Measurements from ENCODE around the gene WDFY2. TPM values are rescaled to one million over a fixed set of nuclear protein-coding genes. Genes with fewer than 3 reads are reported as not detected.

WDFY2 gene
- total RNA-seq, 1 experiment from 2014 or later: 4.1 TPM

DNA sequence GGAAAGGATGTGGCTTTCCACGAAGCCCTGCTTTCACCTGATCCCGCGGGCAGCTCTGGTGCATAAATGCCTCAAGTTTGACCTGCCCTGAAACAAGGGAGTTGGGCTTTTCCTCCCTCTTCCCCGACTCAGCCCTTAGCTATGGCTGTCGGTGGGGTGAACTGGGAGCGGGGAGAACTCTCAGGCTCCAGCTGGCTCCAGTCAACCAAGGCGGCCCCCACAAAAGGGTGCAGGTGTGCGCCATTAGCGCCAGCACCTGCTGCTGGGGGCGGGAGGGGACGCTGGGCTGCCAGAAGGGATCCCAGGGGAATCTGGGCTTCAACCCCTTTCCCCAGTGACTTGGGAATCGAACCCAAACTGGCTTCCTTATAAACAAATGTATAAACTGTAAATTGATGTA, 226.8 kb downstream of the WDFY2 start:
- Histone ChIP-seq H3K27ac (ENCODE audit: low read length) (no peak overlapping the region), H3K27me3 (ENCODE audit: low read length) (no peaks in the 10 kb centered on the region), H3F3A (ENCODE audit: low read length, unreplicated experiment) (no peaks in the 10 kb centered on the region), H4K20me1 (ENCODE audit: low read length) (no peaks in the 10 kb centered on the region), H3K4me3 (ENCODE audit: low read length) (no peak overlapping the region), H3K79me2 (ENCODE audit: low read length) (no peaks in the 10 kb centered on the region), H3K4me2 (ENCODE audit: low read length) (no peak overlapping the region), H3K9ac (ENCODE audit: low read length) (no peak overlapping the region), H3K36me3 (ENCODE audit: low read depth, low read length) (no peaks in the 10 kb centered on the region), H3K9me2 (replicated peaks; ENCODE audit: low read length) (no peaks in the 10 kb centered on the region), H2AFZ (ENCODE audit: low read length) (no peak overlapping the region), H3K4me1 (ENCODE audit: insufficient read depth, low read length) (peaks cover 6% of the 10 kb centered on the region; the same call in 1 of the 2 replicates), H3K9me3 (ENCODE audit: low read length) (no peaks in the 10 kb centered on the region)
- POLR2A ChIA-PET (ENCODE audit: unreplicated experiment): no interaction called here
- CTCF ChIA-PET: no interaction called here
- BruUV-seq (replicated peaks): no TSS peak
- TF ChIP-seq EZH2 (IDR thresholded peaks at IDR 0.05; ENCODE audit: low read length, unreplicated experiment) (no peak), EZH2phosphoT487 (IDR thresholded peaks at IDR 0.05; ENCODE audit: borderline replicate concordance, low read length) (no peak)
- TF ChIP-seq, protein P1, sequence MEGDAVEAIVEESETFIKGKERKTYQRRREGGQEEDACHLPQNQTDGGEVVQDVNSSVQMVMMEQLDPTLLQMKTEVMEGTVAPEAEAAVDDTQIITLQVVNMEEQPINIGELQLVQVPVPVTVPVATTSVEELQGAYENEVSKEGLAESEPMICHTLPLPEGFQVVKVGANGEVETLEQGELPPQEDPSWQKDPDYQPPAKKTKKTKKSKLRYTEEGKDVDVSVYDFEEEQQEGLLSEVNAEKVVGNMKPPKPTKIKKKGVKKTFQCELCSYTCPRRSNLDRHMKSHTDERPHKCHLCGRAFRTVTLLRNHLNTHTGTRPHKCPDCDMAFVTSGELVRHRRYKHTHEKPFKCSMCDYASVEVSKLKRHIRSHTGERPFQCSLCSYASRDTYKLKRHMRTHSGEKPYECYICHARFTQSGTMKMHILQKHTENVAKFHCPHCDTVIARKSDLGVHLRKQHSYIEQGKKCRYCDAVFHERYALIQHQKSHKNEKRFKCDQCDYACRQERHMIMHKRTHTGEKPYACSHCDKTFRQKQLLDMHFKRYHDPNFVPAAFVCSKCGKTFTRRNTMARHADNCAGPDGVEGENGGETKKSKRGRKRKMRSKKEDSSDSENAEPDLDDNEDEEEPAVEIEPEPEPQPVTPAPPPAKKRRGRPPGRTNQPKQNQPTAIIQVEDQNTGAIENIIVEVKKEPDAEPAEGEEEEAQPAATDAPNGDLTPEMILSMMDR (conservative IDR thresholded peaks at IDR 0.05; ENCODE audit: low read depth, low read length): no peak
- no peak for ATAC-seq
- DNase-seq: no peak
- intact Hi-C loops (cut with micrococcal nuclease): no loop called here

DNA sequence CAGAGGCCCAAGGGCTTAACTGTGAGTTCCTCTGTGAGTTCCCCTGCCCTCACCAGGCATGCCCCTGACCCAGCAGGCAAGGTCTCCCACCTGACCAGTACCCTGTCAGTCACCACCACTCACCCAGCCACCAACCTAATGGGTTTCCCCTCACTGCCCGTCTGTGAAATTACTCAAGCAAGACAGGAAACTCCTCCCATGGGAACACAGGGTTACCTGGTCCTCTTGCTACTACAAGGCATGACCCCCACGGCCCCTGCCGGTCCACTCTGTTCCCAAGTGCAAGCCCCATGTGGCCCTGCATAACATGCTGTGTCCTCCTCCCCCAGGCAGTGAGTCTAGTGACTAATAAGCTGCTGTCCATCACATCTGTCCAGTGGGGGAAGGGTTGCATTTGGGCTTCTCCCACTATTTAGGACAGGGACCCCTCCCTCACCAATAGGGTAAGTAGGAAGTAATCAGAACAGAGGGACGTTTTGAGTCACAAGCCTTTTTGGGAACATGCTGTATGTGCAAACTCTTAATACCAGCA, 227.7 kb downstream of the WDFY2 start:
- Histone ChIP-seq H3K9ac (ENCODE audit: low read length) (no peak overlapping the region), H2AFZ (ENCODE audit: low read length) (no peak overlapping the region), H3K27ac (ENCODE audit: low read length) (no peak overlapping the region), H3K4me3 (ENCODE audit: low read length) (no peak overlapping the region), H3K4me1 (ENCODE audit: insufficient read depth, low read length) (peaks cover 6% of the 10 kb centered on the region; the same call in 1 of the 2 replicates), H4K20me1 (ENCODE audit: low read length) (no peaks in the 10 kb centered on the region), H3K27me3 (ENCODE audit: low read length) (no peaks in the 10 kb centered on the region), H3K36me3 (ENCODE audit: low read depth, low read length) (no peaks in the 10 kb centered on the region), H3K9me2 (replicated peaks; ENCODE audit: low read length) (no peaks in the 10 kb centered on the region), H3F3A (ENCODE audit: low read length, unreplicated experiment) (no peaks in the 10 kb centered on the region), H3K79me2 (ENCODE audit: low read length) (no peaks in the 10 kb centered on the region), H3K4me2 (ENCODE audit: low read length) (no peak overlapping the region), H3K9me3 (ENCODE audit: low read length) (no peaks in the 10 kb centered on the region)
- no peak for DNase-seq
- no peak for ATAC-seq
- CTCF ChIA-PET: no interaction called here
- BruUV-seq (replicated peaks): no TSS peak
- intact Hi-C loops (cut with micrococcal nuclease): no loop called here
- no peak for TF ChIP-seq EZH2 (IDR thresholded peaks at IDR 0.05; ENCODE audit: low read length, unreplicated experiment)
- TF ChIP-seq, protein P1 (conservative IDR thresholded peaks at IDR 0.05; ENCODE audit: low read depth, low read length): no peak
- no peak for TF ChIP-seq EZH2phosphoT487 (IDR thresholded peaks at IDR 0.05; ENCODE audit: borderline replicate concordance, low read length)
- POLR2A ChIA-PET (ENCODE audit: unreplicated experiment): no interaction called here

DNA sequence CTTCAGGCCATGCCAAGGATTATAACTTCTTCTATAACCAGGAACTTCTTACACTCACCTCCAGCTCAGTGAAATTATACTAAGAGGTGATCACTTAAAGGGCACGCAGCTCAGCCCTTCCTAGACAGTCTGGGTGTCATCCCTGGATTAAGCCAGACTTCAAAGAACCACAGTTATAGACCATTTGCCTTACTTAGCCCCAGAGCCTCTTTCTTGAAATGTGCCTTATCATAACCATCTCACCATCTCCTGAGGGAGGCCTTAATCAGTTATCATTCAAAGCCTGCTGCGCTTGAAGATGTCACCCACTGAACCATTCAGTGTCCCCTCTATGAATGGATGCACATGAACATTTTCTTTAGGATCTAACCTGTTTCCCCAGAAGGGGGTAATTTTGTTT, 229.8 kb downstream of the WDFY2 start:
- H3K9me2 ChIP-seq (replicated peaks; ENCODE audit: low read length): no peaks in the 10 kb centered on the region
- no peak overlapping the region for H2AFZ ChIP-seq (ENCODE audit: low read length)
- no peak overlapping the region for H3K4me3 ChIP-seq (ENCODE audit: low read length)
- no peaks in the 10 kb centered on the region for H3K27me3 ChIP-seq (ENCODE audit: low read length)
- H3F3A ChIP-seq (ENCODE audit: low read length, unreplicated experiment): no peaks in the 10 kb centered on the region
- H4K20me1 ChIP-seq (ENCODE audit: low read length): no peaks in the 10 kb centered on the region
- ATAC-seq (no peak), DNase-seq (no peak)
- no peaks in the 10 kb centered on the region for H3K36me3 ChIP-seq (ENCODE audit: low read depth, low read length)
- no TSS peak for BruUV-seq (replicated peaks)
- no peak overlapping the region for H3K9ac ChIP-seq (ENCODE audit: low read length)
- H3K9me3 ChIP-seq (ENCODE audit: low read length): no peaks in the 10 kb centered on the region
- TF ChIP-seq EZH2phosphoT487 (IDR thresholded peaks at IDR 0.05; ENCODE audit: borderline replicate concordance, low read length) (no peak), EZH2 (IDR thresholded peaks at IDR 0.05; ENCODE audit: low read length, unreplicated experiment) (no peak)
- TF ChIP-seq, protein P1 (conservative IDR thresholded peaks at IDR 0.05; ENCODE audit: low read depth, low read length): no peak
- H3K4me2 ChIP-seq (ENCODE audit: low read length): no peak overlapping the region
- no peak overlapping the region for H3K27ac ChIP-seq (ENCODE audit: low read length)
- H3K79me2 ChIP-seq (ENCODE audit: low read length): no peaks in the 10 kb centered on the region
- POLR2A ChIA-PET (ENCODE audit: unreplicated experiment): no interaction called here
- peaks cover 6% of the 10 kb centered on the region; the same call in 1 of the 2 replicates for H3K4me1 ChIP-seq (ENCODE audit: insufficient read depth, low read length)
- intact Hi-C loops (cut with micrococcal nuclease): loop anchor here (2.0 kb wide), 1 partner anchor 387 kb away; no protein-coding TSS in a partner anchor
- CTCF ChIA-PET: no interaction called here

All from PC-3 (cell line).